ENCODE data around the gene HDDC3.

The HDDC3 gene

GRCh38 chr15:90931828-90932659 is at the start of gene HDDC3:
Gene HDDC3, minus strand, starts transcription at chr15:90932549. Its CDS starts 9 bp downstream, at chr15:90932540.
- TF ChIP-seq CTCF (IDR thresholded peaks at IDR 0.05) (peak; percentile 89), ZFX (IDR thresholded peaks at IDR 0.05; ENCODE audit: borderline replicate concordance) (no peak)
- peak within 1 kb of the TSS; percentile 97 for H3K27ac ChIP-seq

- TF ChIP-seq CTCF (IDR thresholded peaks at IDR 0.05), result no peak
- no peak for TF ChIP-seq ZFX (IDR thresholded peaks at IDR 0.05; ENCODE audit: borderline replicate concordance)
- H3K27ac ChIP-seq, result no peak overlapping the region
Measured at GRCh38 chr15:90982135-90982534, 49.8 kb upstream of the HDDC3 start.

- TF ChIP-seq ZFX (IDR thresholded peaks at IDR 0.05; ENCODE audit: borderline replicate concordance), result no peak
- TF ChIP-seq CTCF (IDR thresholded peaks at IDR 0.05), result no peak
- no peak overlapping the region for H3K27ac ChIP-seq
Measured at GRCh38 chr15:90981681-90982080, 49.3 kb upstream of the HDDC3 start.

- no peak for TF ChIP-seq CTCF (IDR thresholded peaks at IDR 0.05)
- no peak for TF ChIP-seq ZFX (IDR thresholded peaks at IDR 0.05; ENCODE audit: borderline replicate concordance)
- H3K27ac ChIP-seq, result peak overlapping the region; percentile 37; the same call in 1 of the 2 replicates
Measured at GRCh38 chr15:90979582-90979981, 47.2 kb upstream of the HDDC3 start.

- no peak overlapping the region for H3K27ac ChIP-seq
- no peak for TF ChIP-seq CTCF (IDR thresholded peaks at IDR 0.05)
- TF ChIP-seq ZFX (IDR thresholded peaks at IDR 0.05; ENCODE audit: borderline replicate concordance), result no peak
Measured at GRCh38 chr15:90974216-90974615, 41.9 kb upstream of the HDDC3 start.

- TF ChIP-seq ZFX (IDR thresholded peaks at IDR 0.05; ENCODE audit: borderline replicate concordance), result no peak
- no peak for TF ChIP-seq CTCF (IDR thresholded peaks at IDR 0.05)
- H3K27ac ChIP-seq, result no peak overlapping the region
Measured at GRCh38 chr15:90972133-90972532, 39.8 kb upstream of the HDDC3 start.

- H3K27ac ChIP-seq, result no peak overlapping the region
- no peak for TF ChIP-seq ZFX (IDR thresholded peaks at IDR 0.05; ENCODE audit: borderline replicate concordance)
- TF ChIP-seq CTCF (IDR thresholded peaks at IDR 0.05), result no peak
Measured at GRCh38 chr15:90970274-90970673, 37.9 kb upstream of the HDDC3 start.
